GM12891 (cell line): ENCODE measurements around the gene HBG2.

ENCODE experiments used
- POLR2A ChIP-seq: IDR thresholded peaks from 2 replicates; pipeline ENCODE4 v1.6.1; 2011; ENCODE audit warnings: low read depth, low read length, control low read depth
- POLR2AphosphoS5 ChIP-seq: IDR thresholded peaks from 2 replicates; pipeline ENCODE4 v1.6.1; 2011; ENCODE audit warnings: low read depth, low read length, control low read depth
- SPI1 ChIP-seq: IDR thresholded peaks from 2 replicates; pipeline ENCODE4 v1.6.1; 2011; ENCODE audit warnings: low read depth, low read length, control low read depth
- TAF1 ChIP-seq: IDR thresholded peaks from 2 replicates; pipeline ENCODE4 v1.6.1; 2011; ENCODE audit warnings: low read depth, low read length, control low read depth

- no peak for TF ChIP-seq POLR2A
- no peak for TF ChIP-seq POLR2AphosphoS5
- no peak for TF ChIP-seq TAF1
- TF ChIP-seq SPI1: no peak
Measured at GRCh38 chr11:5293028-5293427, 38.4 kb upstream of the HBG2 start.
